OCI-M1 (cell line): Measurements from ENCODE around the gene METTL25.
A peak's percentile ranks its signal among the peaks of the same experiment; 100 is the strongest.

Experiments
- DNase-seq: peaks from one replicate; lab custom pipeline; 2025; lab: John Stamatoyannopoulos, UW

The METTL25 gene

DNA sequence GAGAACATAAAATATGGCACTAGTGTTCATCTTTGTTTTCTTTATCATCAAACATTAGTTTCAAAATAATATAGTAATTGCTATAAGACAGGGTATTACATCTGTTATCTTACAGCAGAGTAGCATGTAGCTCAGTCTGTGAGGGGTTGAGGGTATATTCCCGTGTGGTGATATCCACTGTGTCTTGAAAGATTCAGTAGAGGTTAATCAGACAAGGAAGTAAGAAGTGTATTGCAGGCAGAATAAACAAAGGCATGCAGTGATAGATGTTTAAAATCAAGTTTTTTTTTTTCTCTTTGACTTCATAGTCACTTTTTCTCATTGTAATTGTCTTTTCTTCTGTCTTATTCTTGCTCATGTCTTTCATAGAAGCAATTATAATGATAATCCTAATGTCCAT, 48.3 kb downstream of the METTL25 start:
- no peak for DNase-seq

DNA sequence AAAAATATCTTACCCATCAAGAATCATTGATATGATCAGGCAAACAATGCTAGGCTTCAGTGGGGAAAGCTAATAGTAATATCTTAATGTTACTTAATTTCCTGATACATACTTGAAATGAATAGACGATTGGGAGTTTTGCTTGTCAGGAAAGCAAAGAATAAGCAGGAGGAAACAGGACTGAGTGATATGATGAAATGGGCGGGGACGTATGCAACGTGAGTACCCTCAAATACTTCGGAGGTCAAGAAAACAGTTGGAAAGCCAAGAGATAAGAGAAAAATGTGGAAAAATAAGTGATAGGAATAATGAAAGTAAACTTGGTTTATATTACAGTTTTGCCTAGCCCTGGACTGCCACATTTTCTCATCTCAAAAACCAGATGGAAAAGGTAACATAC, 49.2 kb downstream of the METTL25 start:
- no peak for DNase-seq

- DNase-seq: no peak
These were observed 50.5 kb downstream of the METTL25 start for GRCh38 chr12:82408844-82409243.

- no peak for DNase-seq
These were observed 53.4 kb downstream of the METTL25 start for GRCh38 chr12:82411546-82412230.

DNA sequence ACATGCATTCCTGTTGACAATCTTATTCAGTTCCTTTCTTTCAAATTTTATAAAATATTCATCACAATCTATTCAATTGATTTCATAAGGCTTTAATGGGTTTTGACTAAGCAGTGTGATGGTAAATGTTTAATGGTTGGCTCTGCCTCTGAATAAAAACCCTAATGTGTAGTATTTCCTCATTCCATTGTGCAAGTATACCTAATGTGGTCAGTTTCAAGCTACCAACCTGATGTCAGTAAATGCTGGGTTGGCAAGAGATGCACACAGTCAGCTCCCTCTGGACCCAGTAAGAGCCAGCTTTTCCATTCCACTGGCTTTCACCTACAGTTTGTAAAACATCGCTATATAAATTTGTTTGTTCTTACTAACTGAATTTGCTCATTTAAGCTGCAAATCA, 53.9 kb downstream of the METTL25 start:
- no peak for DNase-seq

DNA sequence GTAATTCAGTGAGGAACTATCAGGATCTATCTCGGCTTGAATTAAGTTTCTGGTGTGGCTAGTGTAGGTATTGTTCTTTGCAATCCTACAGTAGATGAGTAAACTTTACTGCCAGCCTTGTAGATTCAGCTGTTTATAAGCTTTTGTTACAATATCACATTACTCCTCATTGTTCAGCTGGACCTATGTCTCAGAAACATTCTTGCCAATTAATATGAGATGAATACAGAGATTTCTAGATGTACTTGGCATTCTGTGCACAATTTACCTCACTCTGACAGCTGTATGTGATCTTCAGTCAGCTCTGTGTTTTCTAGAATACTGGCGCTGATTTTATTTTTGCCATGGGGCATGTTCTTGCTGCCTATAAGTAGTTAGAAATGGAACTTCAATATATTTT, 55.7 kb downstream of the METTL25 start:
- DNase-seq: no peak

DNA sequence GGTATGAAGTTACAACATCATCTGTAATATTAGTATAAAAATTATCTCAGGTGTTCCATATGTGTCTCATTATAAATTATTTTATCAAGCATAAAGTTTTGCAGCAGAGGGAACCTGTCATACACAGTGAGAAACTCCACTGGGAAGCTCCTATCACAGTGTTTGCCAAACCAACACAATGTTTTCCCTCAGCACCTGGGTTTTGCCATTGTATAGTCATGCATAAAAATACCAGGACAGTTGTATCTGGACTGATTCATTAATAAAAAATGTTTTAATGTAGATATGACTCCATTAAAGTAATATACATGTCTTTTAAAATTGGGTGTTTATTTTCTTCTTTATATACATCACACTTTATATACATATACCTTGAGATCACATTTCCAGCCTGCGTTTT, 56.6 kb downstream of the METTL25 start:
- DNase-seq: no peak

GRCh38 chr12:82415402-82415801, 57.1 kb downstream of the METTL25 start:
- DNase-seq: no peak

DNA sequence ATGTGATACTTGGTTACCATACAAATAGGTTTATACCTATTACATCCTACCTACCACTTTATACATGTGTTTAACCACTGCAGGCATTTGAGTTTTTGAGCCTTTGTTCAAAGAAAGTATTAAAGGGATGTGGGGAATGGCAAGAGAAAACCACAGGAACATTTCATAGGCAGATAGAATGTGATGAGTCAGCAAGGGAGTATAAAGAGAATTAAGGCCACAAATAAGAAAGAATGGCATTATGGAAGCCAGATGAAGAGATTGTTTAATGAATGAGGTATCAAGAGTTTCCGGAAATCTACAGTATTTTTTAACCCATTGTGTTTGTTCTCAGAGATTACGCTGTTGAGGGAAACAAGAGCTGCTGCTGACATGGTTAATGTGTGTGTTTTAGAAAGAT, 66.9 kb downstream of the METTL25 start:
- peak; percentile 30 for DNase-seq

- no peak for DNase-seq
These were observed 67.8 kb downstream of the METTL25 start for GRCh38 chr12:82426081-82426480.

- DNase-seq: no peak
These were observed 68.3 kb downstream of the METTL25 start for GRCh38 chr12:82426586-82426985.

- DNase-seq: no peak
These were observed 72.3 kb downstream of the METTL25 start for GRCh38 chr12:82430541-82431145.

- no peak for DNase-seq
These were observed 76.1 kb downstream of the METTL25 start for GRCh38 chr12:82434392-82434911.

- no peak for DNase-seq
These were observed 78.0 kb downstream of the METTL25 start for GRCh38 chr12:82436354-82436753.

- DNase-seq: no peak
These were observed 79.4 kb downstream of the METTL25 start for GRCh38 chr12:82437744-82438143.

DNA sequence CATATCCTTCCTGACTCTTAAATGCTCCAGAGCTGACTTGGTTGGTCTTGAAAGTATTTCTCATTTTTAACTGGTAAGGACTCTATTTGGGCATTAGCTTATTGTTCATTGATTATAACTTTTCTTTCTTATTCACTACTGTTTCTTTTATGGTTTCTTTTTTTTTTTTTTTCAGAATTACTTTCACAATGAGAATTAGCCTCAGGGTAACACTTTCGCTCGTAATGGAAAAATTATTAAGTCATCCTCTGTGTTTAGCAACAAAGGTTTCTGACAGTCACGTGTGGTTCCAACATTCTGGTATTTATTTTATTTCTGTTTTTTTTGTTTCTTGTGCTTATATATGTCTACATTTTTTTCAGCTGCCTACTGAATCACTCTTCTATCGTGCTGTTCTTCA, 80.0 kb downstream of the METTL25 start:
- DNase-seq: no peak

DNA sequence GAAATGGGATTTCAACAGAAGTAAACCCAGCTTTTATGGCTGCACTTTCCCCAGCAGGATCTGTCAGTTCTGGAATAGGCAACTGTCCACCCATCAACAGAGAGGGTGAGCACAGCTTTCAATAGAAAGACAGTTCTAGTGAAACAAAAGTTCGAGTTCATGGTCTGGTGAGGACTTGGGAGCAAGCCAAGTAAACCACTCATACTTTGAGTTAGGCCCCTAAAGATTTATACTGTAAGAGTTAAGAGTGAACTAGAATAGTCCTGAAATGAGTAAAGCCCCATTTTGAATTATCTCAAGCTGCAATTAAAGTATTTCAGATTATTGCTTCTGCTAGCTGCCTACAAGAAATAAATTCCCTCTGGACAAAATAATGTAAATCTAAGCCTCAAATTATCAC, 82.6 kb downstream of the METTL25 start:
- DNase-seq: no peak

- no peak for DNase-seq
These were observed 90.7 kb downstream of the METTL25 start for GRCh38 chr12:82448911-82449578.

GRCh38 chr12:82456633-82457032, 98.3 kb downstream of the METTL25 start:
- no peak for DNase-seq

- DNase-seq: no peak
These were observed 99.8 kb downstream of the METTL25 start for GRCh38 chr12:82458101-82458500.

DNA sequence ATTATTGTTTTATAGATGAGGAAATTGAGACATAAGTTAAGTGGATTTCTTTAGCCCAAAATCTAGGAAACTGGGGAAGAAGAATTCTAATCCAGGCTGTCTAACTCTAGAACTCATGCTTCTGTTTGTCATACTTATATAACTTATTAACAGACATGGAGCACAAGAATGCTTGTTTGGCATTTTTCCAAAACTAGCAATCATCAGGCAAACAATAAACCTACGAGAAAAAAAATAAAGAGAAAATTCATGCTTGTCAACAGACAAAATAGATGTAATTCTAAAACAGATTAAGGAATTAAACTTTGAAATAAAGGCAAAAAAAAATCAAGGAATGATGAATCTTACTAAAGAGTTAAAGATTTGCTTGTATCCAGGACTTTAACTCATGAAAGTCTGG, 103.1 kb downstream of the METTL25 start:
- DNase-seq: no peak

DNA sequence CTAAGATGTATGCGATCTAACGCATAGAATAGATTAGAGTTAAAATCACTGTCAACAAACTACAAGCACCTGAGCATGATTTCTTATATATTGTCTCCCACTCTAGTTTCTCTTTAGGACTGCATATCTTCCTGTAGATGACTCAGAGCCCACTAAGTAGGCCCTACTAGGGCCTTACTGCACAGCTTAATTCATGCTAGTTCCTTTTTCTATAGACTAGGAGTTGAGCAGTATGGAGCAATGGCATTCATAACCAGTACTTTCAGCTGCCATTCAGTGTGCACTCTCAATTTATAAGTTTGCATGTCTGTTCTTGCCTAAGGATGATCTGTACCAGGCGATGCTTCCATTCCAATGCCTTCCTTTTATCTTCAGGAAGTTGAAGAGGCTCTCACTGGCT, 103.5 kb downstream of the METTL25 start:
- peak; percentile 16 for DNase-seq

- no peak for DNase-seq
These were observed 110.2 kb downstream of the METTL25 start for GRCh38 chr12:82468563-82468962.
